NCI-H446 (cell line): ENCODE data around the gene FAM221B.

Experiments used
- DNase-seq, 2 experiments: peaks; one replicate each; lab custom pipeline; 2025; lab: John Stamatoyannopoulos, UW

Gene FAM221B

GRCh38 chr9:35820076-35820475 lies 8.5 kb downstream of the FAM221B start:
- DNase-seq, result no peak

- no peak for DNase-seq
Measured at GRCh38 chr9:35818341-35818740, 10.2 kb downstream of the FAM221B start.

DNA sequence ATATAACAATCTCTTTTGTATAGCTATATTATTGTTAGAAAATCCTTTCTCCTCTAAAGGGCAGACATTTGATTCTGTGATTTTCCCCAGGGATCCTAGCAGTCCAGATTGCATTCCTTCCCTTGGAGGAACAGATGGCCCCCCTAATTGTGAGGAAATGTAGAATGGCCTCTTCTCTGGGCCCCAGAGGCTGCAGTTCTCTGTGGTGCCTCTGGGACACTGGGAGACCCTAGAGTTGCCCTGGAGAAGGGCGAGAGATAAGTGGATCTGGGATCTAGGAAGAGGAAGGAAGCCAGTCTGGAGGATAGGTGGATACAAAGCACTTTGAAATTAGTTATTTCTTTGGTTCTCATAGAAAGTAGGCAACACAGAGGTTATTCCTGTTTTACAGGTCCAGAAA lies 11.8 kb downstream of the FAM221B start:
- peak; percentile 15 to 58 for DNase-seq

GRCh38 chr9:35814841-35815543 lies 13.5 kb downstream of the FAM221B start, which contains the start of gene HINT2:
TSS of gene HINT2 (minus strand) at chr9:35815042. CDS start at chr9:35814979, 63 bp downstream.
- DNase-seq, result peak; percentile 99 to 100

- peak in 1 of 2 experiments; percentile 17 for DNase-seq
Measured at GRCh38 chr9:35814106-35814840, 14.3 kb downstream of the FAM221B start.

GRCh38 chr9:35813434-35814105 lies 15.0 kb downstream of the FAM221B start:
- DNase-seq, result peak in 1 of 2 experiments; percentile 22

- peak; percentile 91 to 94 for DNase-seq
Measured at GRCh38 chr9:35812025-35812602, 16.4 kb downstream of the FAM221B start, which contains the start of gene SPAG8. TSS of gene SPAG8 (minus strand) at chr9:35812262. CDS start at chr9:35812147, 115 bp downstream.

DNA sequence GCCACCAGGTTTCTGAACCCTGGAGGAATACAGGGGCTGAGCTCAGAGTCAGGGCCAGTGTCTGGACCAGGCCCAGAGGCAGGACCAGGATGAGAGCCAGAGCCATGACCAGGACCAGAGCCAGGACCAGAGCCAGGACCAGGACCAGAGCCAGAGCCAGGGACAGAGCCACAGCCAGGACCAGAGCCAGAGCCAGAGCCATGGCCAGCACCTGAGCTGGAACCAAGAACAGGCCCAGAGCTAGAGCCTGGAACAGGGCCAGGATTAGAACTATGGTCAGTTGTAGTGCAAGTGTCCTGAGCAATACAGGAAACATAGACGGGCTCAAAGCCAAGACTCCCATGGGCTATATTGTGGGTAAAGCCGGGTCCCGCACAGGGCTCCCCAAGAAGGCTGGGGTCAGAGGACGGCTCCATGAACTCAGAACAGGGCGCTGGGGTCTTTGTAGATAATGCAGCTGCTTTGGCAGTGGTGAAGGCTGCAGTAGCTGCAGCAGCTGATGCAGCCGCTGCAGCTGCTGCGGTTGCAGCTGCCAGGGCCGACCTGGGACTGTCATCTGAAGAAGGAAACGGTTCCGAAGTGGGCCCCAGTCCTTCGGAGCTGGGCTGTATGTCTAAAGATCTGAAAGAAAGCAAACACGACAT lies 17.0 kb downstream of the FAM221B start:
- no peak for DNase-seq

- no peak for DNase-seq
Measured at GRCh38 chr9:35810122-35810521, 18.4 kb downstream of the FAM221B start.

DNA sequence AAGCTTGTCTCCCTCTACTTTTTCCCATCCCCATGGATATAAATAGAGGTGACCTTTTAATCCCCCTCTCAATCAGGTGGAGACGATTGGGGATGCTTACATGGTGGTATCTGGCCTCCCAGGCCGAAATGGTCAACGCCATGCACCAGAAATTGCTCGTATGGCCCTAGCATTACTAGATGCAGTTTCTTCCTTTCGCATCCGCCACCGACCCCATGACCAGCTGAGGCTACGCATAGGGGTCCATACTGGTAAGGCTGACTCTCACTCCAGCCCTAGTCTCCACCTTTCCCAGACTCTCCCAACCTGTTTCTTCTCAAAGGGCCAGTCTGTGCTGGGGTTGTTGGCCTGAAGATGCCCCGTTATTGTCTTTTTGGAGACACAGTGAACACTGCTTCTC lies 20.1 kb downstream of the FAM221B start:
- DNase-seq, result no peak

- no peak for DNase-seq
Measured at GRCh38 chr9:35806101-35806500, 22.4 kb downstream of the FAM221B start.

DNA sequence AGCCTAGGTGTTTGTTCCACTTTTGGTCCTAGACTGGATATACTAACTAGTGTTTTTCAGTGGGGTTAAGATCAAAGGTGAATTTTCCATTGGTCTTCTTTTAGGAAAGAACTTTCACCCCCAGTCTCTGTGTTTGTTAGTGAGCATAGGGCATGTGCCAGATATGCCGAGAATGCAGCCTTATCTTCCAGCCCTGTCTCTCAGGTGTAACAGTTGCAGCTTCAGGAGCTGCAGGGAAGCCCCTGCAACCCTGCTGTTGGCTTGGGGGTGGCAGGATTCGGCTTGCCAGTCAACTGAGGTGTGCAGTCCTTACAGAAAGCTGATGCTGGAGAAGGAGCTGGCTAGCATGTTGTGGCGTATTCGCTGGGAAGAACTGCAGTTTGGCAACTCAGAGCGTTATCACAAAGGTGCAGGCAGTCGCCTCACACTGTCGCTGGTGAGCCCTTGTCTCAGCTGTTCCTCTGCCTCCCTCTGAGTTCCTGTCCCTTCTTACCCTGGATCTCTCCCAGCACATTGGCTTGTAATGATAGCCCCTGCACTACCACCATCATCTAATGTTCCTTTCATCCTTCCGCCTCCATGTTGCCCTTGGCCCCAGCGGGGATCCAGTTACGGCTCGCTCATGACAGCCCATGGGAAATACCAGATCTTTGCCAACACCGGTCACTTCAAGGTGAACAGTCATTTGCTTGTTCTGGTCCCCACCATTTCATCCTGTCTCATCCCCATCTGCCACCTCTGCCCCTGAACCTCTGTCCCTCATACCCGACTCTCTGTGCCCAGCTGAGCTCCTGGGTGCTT lies 27.0 kb downstream of the FAM221B start:
- DNase-seq, result no peak

DNA sequence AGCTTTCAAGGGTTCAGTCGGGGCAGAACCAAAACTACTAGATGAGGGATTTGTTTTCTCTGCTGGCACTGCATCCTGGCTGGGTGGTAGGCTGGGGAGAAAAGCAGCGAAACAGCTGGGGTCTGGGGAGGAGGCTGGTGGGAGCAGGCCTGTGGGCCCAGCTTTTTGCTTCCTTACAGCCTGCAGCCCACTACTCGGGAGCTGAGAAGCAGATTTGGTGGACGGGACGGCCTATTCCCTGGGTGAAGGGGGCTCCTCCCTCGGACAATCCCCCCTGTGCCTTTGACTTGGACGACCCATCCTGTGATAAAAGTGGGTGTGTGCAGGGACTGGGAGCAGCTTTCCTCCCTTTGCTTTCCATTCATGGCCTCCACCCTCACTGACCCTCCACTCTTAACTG lies 28.0 kb downstream of the FAM221B start:
- no peak for DNase-seq

GRCh38 chr9:35798658-35799374 lies 29.7 kb downstream of the FAM221B start:
- DNase-seq, result no peak

GRCh38 chr9:35797311-35798109 lies 31.0 kb downstream of the FAM221B start:
- no peak for DNase-seq

DNA sequence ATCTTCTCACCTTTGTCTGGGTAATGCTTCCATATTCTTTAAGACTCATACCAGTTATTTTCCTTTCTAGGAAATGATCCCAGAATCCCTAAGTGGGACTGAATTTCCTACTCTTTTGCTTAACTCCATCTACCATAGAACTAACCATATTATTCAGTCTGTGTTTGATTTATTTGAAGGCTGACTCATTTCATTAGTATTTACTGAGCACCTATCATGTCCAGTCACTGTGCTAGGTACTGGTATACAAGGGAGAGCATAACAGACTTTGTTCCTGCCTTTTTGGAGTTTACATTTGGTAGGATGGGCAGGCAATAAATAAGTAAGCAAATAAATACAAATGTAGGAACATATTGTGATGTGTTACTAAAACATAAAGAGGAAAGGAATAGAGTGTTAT lies 32.8 kb downstream of the FAM221B start:
- DNase-seq, result no peak

DNA sequence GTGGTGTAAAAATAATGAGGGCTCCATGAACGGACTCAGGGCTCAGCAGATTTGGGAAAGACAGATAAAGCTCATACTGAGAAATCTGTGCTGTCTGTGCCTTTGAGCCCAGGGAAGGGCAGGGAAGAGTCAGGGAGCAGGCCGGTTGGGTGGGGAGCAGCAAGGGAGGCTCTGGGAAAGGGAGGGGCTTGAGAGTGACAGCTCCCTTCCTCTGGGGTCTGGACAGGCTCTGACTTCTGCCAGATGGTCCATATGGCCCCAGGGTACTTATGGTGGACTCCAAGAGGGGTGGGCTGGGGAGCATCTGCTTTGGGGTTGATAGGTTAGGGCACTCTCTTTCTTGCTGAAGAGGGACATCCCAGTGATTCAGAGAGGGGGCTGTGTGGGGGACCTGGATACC lies 35.1 kb downstream of the FAM221B start:
- no peak for DNase-seq

- no peak for DNase-seq
Measured at GRCh38 chr9:35792826-35793225, 35.7 kb downstream of the FAM221B start.

DNA sequence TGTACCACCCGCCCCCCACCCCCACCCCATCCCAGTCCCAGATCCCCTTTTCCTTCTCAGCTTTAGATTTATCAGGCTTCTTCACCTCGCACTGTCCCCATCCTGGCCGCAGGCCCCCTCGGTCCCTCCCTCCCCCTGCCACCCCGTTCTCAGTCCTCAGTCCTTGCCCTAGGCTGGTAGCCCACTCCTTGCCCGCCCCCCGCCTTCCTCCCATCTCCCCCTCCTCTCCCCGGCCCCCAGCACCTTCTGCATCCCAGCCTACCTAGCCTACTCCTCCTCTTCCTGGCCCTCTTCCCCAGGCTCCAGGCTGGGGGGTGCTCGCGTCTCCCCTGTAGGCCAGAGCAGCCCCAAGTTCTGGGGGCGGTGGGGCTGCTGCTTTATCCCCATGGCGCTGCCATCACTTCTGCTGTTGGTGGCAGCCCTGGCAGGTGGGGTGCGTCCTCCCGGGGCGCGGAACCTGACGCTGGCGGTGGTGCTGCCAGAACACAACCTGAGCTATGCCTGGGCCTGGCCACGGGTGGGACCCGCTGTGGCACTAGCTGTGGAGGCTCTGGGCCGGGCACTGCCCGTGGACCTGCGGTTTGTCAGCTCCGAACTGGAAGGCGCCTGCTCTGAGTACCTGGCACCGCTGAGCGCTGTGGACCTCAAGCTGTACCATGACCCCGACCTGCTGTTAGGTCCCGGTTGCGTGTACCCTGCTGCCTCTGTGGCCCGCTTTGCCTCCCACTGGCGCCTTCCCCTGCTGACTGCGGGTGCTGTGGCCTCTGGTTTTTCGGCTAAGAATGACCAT lies 36.3 kb downstream of the FAM221B start:
- DNase-seq, result no peak
